ENCODE data around the gene CDKN2B-AS1.

Gene CDKN2B-AS1

GRCh38 chr9:22088053-22088716 lies 93.6 kb downstream of the CDKN2B-AS1 start:
- Histone ChIP-seq H3K9me3 (replicated peaks in 1 of 2; ENCODE audit: control insufficient read depth in 2 of 2, insufficient read depth in 1 of 2, low read depth in 1 of 2, low read length in 2 of 2) (no peaks in the 10 kb centered on the region), H3K14ac (ENCODE audit: low read length) (no peak overlapping the region), H3K18ac (ENCODE audit: low read length) (no peak overlapping the region), H4K91ac (ENCODE audit: low read depth, low read length, poor library complexity) (no peak overlapping the region), H3K9ac (ENCODE audit: low read depth, low read length, poor library complexity) (no peak overlapping the region), H3K4ac (ENCODE audit: low read length) (no peak overlapping the region), H2AFZ (ENCODE audit: low read length) (no peak overlapping the region), H3K79me1 (ENCODE audit: low read depth, low read length) (no peaks in the 10 kb centered on the region), H3K27me3 (ENCODE audit: control insufficient read depth in 3 of 3, insufficient read depth in 3 of 3, low read depth in 1 of 3, low read length in 3 of 3) (no peaks in the 10 kb centered on the region), H3K23ac (ENCODE audit: low read depth, low read length, poor library complexity) (no peak overlapping the region), H3K4me2 (ENCODE audit: insufficient read depth, low read length, poor library complexity, severe bottlenecking) (no peak overlapping the region), H3K4me3 (ENCODE audit: low read length in 2 of 2) (no peak overlapping the region), H4K8ac (ENCODE audit: low read depth, low read length) (no peak overlapping the region), H2BK5ac (ENCODE audit: low read length) (no peak overlapping the region), H3K36me3 (replicated peaks in 1 of 2; ENCODE audit: control insufficient read depth in 2 of 2, insufficient read depth in 2 of 2, low read length in 2 of 2) (no peaks in the 10 kb centered on the region), H2AK5ac (ENCODE audit: low read depth, low read length) (no peak overlapping the region), H2BK15ac (ENCODE audit: low read length) (no peak overlapping the region), H3K4me1 (ENCODE audit: control insufficient read depth in 2 of 2, insufficient read depth in 1 of 2, low read depth in 1 of 2, low read length in 2 of 2) (no peaks in the 10 kb centered on the region), H2BK12ac (ENCODE audit: low read length) (no peak overlapping the region), H2BK120ac (ENCODE audit: low read depth, low read length) (no peak overlapping the region), H3K27ac (replicated peaks; ENCODE audit: low read length) (no peak overlapping the region)
- DNase-seq (ENCODE audit: low spot score): no peak
- no CpG with 5 or more reads among the region's 5 CpGs for WGBS, 2 donors (ENCODE audit: extremely low coverage in 2 of 2, insufficient read length in 2 of 2, insufficient replicate concordance in 1 of 2)

GRCh38 chr9:22088717-22089061 lies 94.1 kb downstream of the CDKN2B-AS1 start:
- no peaks in the 10 kb centered on the region for H3K4me1 ChIP-seq (ENCODE audit: control insufficient read depth in 2 of 2, insufficient read depth in 1 of 2, low read depth in 1 of 2, low read length in 2 of 2)
- H3K27me3 ChIP-seq (ENCODE audit: control insufficient read depth in 3 of 3, insufficient read depth in 3 of 3, low read depth in 1 of 3, low read length in 3 of 3): no peaks in the 10 kb centered on the region
- no peak overlapping the region for H2AK5ac ChIP-seq (ENCODE audit: low read depth, low read length)
- no peaks in the 10 kb centered on the region for H3K79me1 ChIP-seq (ENCODE audit: low read depth, low read length)
- H4K8ac ChIP-seq (ENCODE audit: low read depth, low read length): no peak overlapping the region
- H2BK15ac ChIP-seq (ENCODE audit: low read length): no peak overlapping the region
- no peak overlapping the region for H3K14ac ChIP-seq (ENCODE audit: low read length)
- H3K18ac ChIP-seq (ENCODE audit: low read length): no peak overlapping the region
- no peak overlapping the region for H4K91ac ChIP-seq (ENCODE audit: low read depth, low read length, poor library complexity)
- H3K27ac ChIP-seq (replicated peaks; ENCODE audit: low read length): no peak overlapping the region
- no peak overlapping the region for H3K4ac ChIP-seq (ENCODE audit: low read length)
- H2BK5ac ChIP-seq (ENCODE audit: low read length): no peak overlapping the region
- H3K9me3 ChIP-seq (replicated peaks in 1 of 2; ENCODE audit: control insufficient read depth in 2 of 2, insufficient read depth in 1 of 2, low read depth in 1 of 2, low read length in 2 of 2): no peaks in the 10 kb centered on the region
- no peak overlapping the region for H3K9ac ChIP-seq (ENCODE audit: low read depth, low read length, poor library complexity)
- H3K4me2 ChIP-seq (ENCODE audit: insufficient read depth, low read length, poor library complexity, severe bottlenecking): no peak overlapping the region
- no peak overlapping the region for H2AFZ ChIP-seq (ENCODE audit: low read length)
- no peak overlapping the region for H2BK12ac ChIP-seq (ENCODE audit: low read length)
- DNase-seq (ENCODE audit: low spot score): no peak
- no peak overlapping the region for H3K23ac ChIP-seq (ENCODE audit: low read depth, low read length, poor library complexity)
- H3K4me3 ChIP-seq (ENCODE audit: low read length in 2 of 2): no peak overlapping the region
- H2BK120ac ChIP-seq (ENCODE audit: low read depth, low read length): no peak overlapping the region
- H3K36me3 ChIP-seq (replicated peaks in 1 of 2; ENCODE audit: control insufficient read depth in 2 of 2, insufficient read depth in 2 of 2, low read length in 2 of 2): no peaks in the 10 kb centered on the region
- no CpG with 5 or more reads among the region's 1 CpG for WGBS, 2 donors (ENCODE audit: extremely low coverage in 2 of 2, insufficient read length in 2 of 2, insufficient replicate concordance in 1 of 2)

GRCh38 chr9:22097707-22098106 lies 103.1 kb downstream of the CDKN2B-AS1 start:
- Histone ChIP-seq H3K79me1 (ENCODE audit: low read depth, low read length) (no peaks in the 10 kb centered on the region), H3K14ac (ENCODE audit: low read length) (no peak overlapping the region), H2BK12ac (ENCODE audit: low read length) (no peak overlapping the region), H2BK15ac (ENCODE audit: low read length) (no peak overlapping the region), H3K27ac (replicated peaks; ENCODE audit: low read length) (no peak overlapping the region), H3K23ac (ENCODE audit: low read depth, low read length, poor library complexity) (no peak overlapping the region), H2BK5ac (ENCODE audit: low read length) (no peak overlapping the region), H3K36me3 (replicated peaks in 1 of 2; ENCODE audit: control insufficient read depth in 2 of 2, insufficient read depth in 2 of 2, low read length in 2 of 2) (no peaks in the 10 kb centered on the region), H3K4ac (ENCODE audit: low read length) (no peak overlapping the region), H4K8ac (ENCODE audit: low read depth, low read length) (no peak overlapping the region), H3K4me2 (ENCODE audit: insufficient read depth, low read length, poor library complexity, severe bottlenecking) (no peak overlapping the region), H3K4me3 (ENCODE audit: low read length in 2 of 2) (no peak overlapping the region), H4K91ac (ENCODE audit: low read depth, low read length, poor library complexity) (no peak overlapping the region), H3K9ac (ENCODE audit: low read depth, low read length, poor library complexity) (no peak overlapping the region), H3K9me3 (replicated peaks in 1 of 2; ENCODE audit: control insufficient read depth in 2 of 2, insufficient read depth in 1 of 2, low read depth in 1 of 2, low read length in 2 of 2) (no peaks in the 10 kb centered on the region), H3K27me3 (ENCODE audit: control insufficient read depth in 3 of 3, insufficient read depth in 3 of 3, low read depth in 1 of 3, low read length in 3 of 3) (no peaks in the 10 kb centered on the region), H2BK120ac (ENCODE audit: low read depth, low read length) (no peak overlapping the region), H2AK5ac (ENCODE audit: low read depth, low read length) (no peak overlapping the region), H3K4me1 (ENCODE audit: control insufficient read depth in 2 of 2, insufficient read depth in 1 of 2, low read depth in 1 of 2, low read length in 2 of 2) (no peaks in the 10 kb centered on the region), H2AFZ (ENCODE audit: low read length) (no peak overlapping the region), H3K18ac (ENCODE audit: low read length) (no peak overlapping the region)
- no CpG with 5 or more reads among the region's 1 CpG for WGBS, 2 donors (ENCODE audit: extremely low coverage in 2 of 2, insufficient read length in 2 of 2, insufficient replicate concordance in 1 of 2)
- DNase-seq (ENCODE audit: low spot score): no peak

- H3K23ac ChIP-seq (ENCODE audit: low read depth, low read length, poor library complexity): no peak overlapping the region
- no peaks in the 10 kb centered on the region for H3K4me1 ChIP-seq (ENCODE audit: control insufficient read depth in 2 of 2, insufficient read depth in 1 of 2, low read depth in 1 of 2, low read length in 2 of 2)
- H3K14ac ChIP-seq (ENCODE audit: low read length): no peak overlapping the region
- H3K79me1 ChIP-seq (ENCODE audit: low read depth, low read length): no peaks in the 10 kb centered on the region
- no peak overlapping the region for H3K4me3 ChIP-seq (ENCODE audit: low read length in 2 of 2)
- no peak overlapping the region for H2BK120ac ChIP-seq (ENCODE audit: low read depth, low read length)
- no peak overlapping the region for H4K91ac ChIP-seq (ENCODE audit: low read depth, low read length, poor library complexity)
- no peak overlapping the region for H3K18ac ChIP-seq (ENCODE audit: low read length)
- H3K27me3 ChIP-seq (ENCODE audit: control insufficient read depth in 3 of 3, insufficient read depth in 3 of 3, low read depth in 1 of 3, low read length in 3 of 3): no peaks in the 10 kb centered on the region
- no peak overlapping the region for H3K27ac ChIP-seq (replicated peaks; ENCODE audit: low read length)
- H2BK12ac ChIP-seq (ENCODE audit: low read length): no peak overlapping the region
- H2AK5ac ChIP-seq (ENCODE audit: low read depth, low read length): no peak overlapping the region
- no peak overlapping the region for H2BK15ac ChIP-seq (ENCODE audit: low read length)
- H3K4me2 ChIP-seq (ENCODE audit: insufficient read depth, low read length, poor library complexity, severe bottlenecking): no peak overlapping the region
- no peak overlapping the region for H4K8ac ChIP-seq (ENCODE audit: low read depth, low read length)
- H3K4ac ChIP-seq (ENCODE audit: low read length): no peak overlapping the region
- no CpG with 5 or more reads among the region's 3 CpGs for WGBS, 2 donors (ENCODE audit: extremely low coverage in 2 of 2, insufficient read length in 2 of 2, insufficient replicate concordance in 1 of 2)
- H3K36me3 ChIP-seq (replicated peaks in 1 of 2; ENCODE audit: control insufficient read depth in 2 of 2, insufficient read depth in 2 of 2, low read length in 2 of 2): no peaks in the 10 kb centered on the region
- no peak overlapping the region for H3K9ac ChIP-seq (ENCODE audit: low read depth, low read length, poor library complexity)
- no peak overlapping the region for H2BK5ac ChIP-seq (ENCODE audit: low read length)
- H2AFZ ChIP-seq (ENCODE audit: low read length): no peak overlapping the region
- no peak for DNase-seq (ENCODE audit: low spot score)
- H3K9me3 ChIP-seq (replicated peaks in 1 of 2; ENCODE audit: control insufficient read depth in 2 of 2, insufficient read depth in 1 of 2, low read depth in 1 of 2, low read length in 2 of 2): no peaks in the 10 kb centered on the region
These were observed 104.2 kb downstream of the CDKN2B-AS1 start for GRCh38 chr9:22098643-22099332.
